Neural progenitor cell (in vitro differentiated cells): ENCODE results near the gene RAPGEF4. TPM values are rescaled to one million over a fixed set of nuclear protein-coding genes. Genes with fewer than 3 reads are reported as not detected.

Experiments
- DNase-seq: peaks from one replicate; pipeline ENCODE4 v3.0.0-alpha.2; 2016; ENCODE audit warnings: low spot score
- H2AFZ ChIP-seq: fragments of 200-600 bp; sonication (generic); replicated peaks from 2 replicates; pipeline ENCODE4 v1.6.1; 2016; ENCODE audit warnings: antibody characterized with exemption
- H3F3A ChIP-seq: fragments of 200-600 bp; sonication (generic); 2 replicates; pipeline ENCODE4 v1.6.1; 2016; ENCODE audit warnings: antibody characterized with exemption, low read depth
- H3K27ac ChIP-seq: fragments of 200-600 bp; sonication (generic); 2 replicates; pipeline ENCODE4 v1.5.1; 2016; ENCODE audit warnings: mild to moderate bottlenecking
- H3K27me3 ChIP-seq: fragments of 200-600 bp; sonication (generic); 2 replicates; pipeline ENCODE4 v1.6.1; 2016; ENCODE audit warnings: mild to moderate bottlenecking, moderate library complexity
- H3K36me3 ChIP-seq: fragments of 200-600 bp; sonication (generic); 2 replicates; pipeline ENCODE4 v1.5.1; 2016
- H3K4me1 ChIP-seq: fragments of 200-600 bp; sonication (generic); 2 replicates; pipeline ENCODE4 v1.6.1; 2016; ENCODE audit warnings: mixed run types
- H3K4me2 ChIP-seq: fragments of 200-600 bp; sonication (generic); 2 replicates; pipeline ENCODE4 v1.6.1; 2016
- H3K4me3 ChIP-seq: fragments of 200-600 bp; sonication (generic); 2 replicates; pipeline ENCODE4 v1.5.1; 2016
- H3K79me2 ChIP-seq: fragments of 200-600 bp; sonication (generic); 2 replicates; pipeline ENCODE4 v1.6.1; 2016; ENCODE audit warnings: low read depth
- H3K9ac ChIP-seq: fragments of 200-600 bp; sonication (generic); 2 replicates; pipeline ENCODE4 v1.6.1; 2016
- H3K9me3 ChIP-seq: fragments of 200-600 bp; sonication (generic); 2 replicates; pipeline ENCODE4 v1.5.1; 2016; ENCODE audit warnings: low read depth
- H4K20me1 ChIP-seq: fragments of 200-600 bp; sonication (generic); 2 replicates; pipeline ENCODE4 v1.6.1; 2016; ENCODE audit warnings: low read depth
- H3K27ac Mint-ChIP-seq: 3 replicates; pipeline ENCODE4 v1.8.0; 2021; ENCODE audit warnings: mixed read lengths
- H3K27me3 Mint-ChIP-seq: 2 replicates; pipeline ENCODE4 v1.8.0; 2022; ENCODE audit warnings: low read depth, mild to moderate bottlenecking, inconsistent platforms, moderate library complexity, mixed read lengths; ENCODE audit not compliant: insufficient read depth
- H3K36me3 Mint-ChIP-seq: 3 replicates; pipeline ENCODE4 v1.8.0; 2021; ENCODE audit warnings: mixed read lengths
- H3K4me1 Mint-ChIP-seq: 3 replicates; pipeline ENCODE4 v1.8.0; 2021; ENCODE audit warnings: mixed read lengths
- H3K4me3 Mint-ChIP-seq: 3 replicates; pipeline ENCODE4 v1.8.0; 2021; ENCODE audit warnings: mild to moderate bottlenecking, moderate library complexity, mixed read lengths
- H3K9me3 Mint-ChIP-seq: 3 replicates; pipeline ENCODE4 v1.8.0; 2020; ENCODE audit warnings: mixed read lengths
- EZH2 ChIP-seq: fragments of 200-600 bp; sonication (generic); IDR thresholded peaks from 2 replicates; pipeline ENCODE4 v1.6.1; 2017; ENCODE audit warnings: antibody characterized with exemption, mild to moderate bottlenecking, moderate library complexity
- EZH2phosphoT487 ChIP-seq: fragments of 200-600 bp; sonication (generic); IDR thresholded peaks from 2 replicates; pipeline ENCODE4 v1.6.1; 2017; ENCODE audit warnings: antibody characterized with exemption
- total RNA-seq: library from RNA; depleted of rRNA; stranded (reverse); fragments of >200 nt; gene quantifications from 2 replicates; pipeline ENCODE4 v1.2.3, GENCODE V29; 2015; ENCODE audit warnings: low replicate concordance
- TF ChIP-seq, protein P1 (sequence below): fragments of 200-600 bp; sonication (generic); IDR thresholded peaks from 2 replicates; pipeline ENCODE4 v1.5.1; 2017; ENCODE audit warnings: antibody characterized with exemption, mild to moderate bottlenecking

The RAPGEF4 gene
- total RNA-seq, 1 donor from 2014 or later, result 1.8 TPM

DNA sequence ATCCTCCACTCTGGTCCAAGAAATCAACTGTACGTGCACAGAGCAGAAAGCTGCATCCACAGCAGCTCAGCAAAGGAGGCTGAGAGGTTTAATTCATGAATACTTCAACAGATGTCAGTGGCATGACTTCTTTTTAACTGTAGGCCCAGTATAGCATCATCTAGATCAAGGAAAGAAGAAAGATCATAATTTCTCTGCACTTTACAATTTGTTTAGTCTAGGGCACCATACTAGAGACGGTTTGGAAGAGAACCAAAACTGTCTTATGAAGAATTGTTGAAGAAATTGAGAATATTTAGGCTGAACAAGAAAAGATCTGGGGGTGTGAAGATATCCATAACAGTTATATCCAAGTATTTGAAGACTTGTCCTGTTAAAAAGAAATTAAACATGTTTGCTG lies 309.5 kb downstream of the RAPGEF4 start:
- Histone ChIP-seq H3K27me3 (no peaks in the 10 kb centered on the region), H2AFZ (no peak overlapping the region), H3K4me3 (no peak overlapping the region), H3K4me1 (peaks cover 10% of the 10 kb centered on the region), H3K4me2 (no peak overlapping the region), H3F3A (no peaks in the 10 kb centered on the region), H3K9me3 (no peaks in the 10 kb centered on the region), H3K79me2 (no peaks in the 10 kb centered on the region), H4K20me1 (no peaks in the 10 kb centered on the region), H3K36me3 (no peaks in the 10 kb centered on the region), H3K27ac (no peak overlapping the region), H3K9ac (no peak overlapping the region)
- H3K27ac Mint-ChIP-seq, result no peak overlapping the region
- H3K4me1 Mint-ChIP-seq, result peaks cover 11% of the 10 kb centered on the region
- TF ChIP-seq EZH2, result no peak
- peaks cover 2% of the 10 kb centered on the region for H3K27me3 Mint-ChIP-seq
- no peaks in the 10 kb centered on the region for H3K9me3 Mint-ChIP-seq
- no peaks in the 10 kb centered on the region for H3K36me3 Mint-ChIP-seq
- no peak for DNase-seq
- H3K4me3 Mint-ChIP-seq, result no peak overlapping the region

DNA sequence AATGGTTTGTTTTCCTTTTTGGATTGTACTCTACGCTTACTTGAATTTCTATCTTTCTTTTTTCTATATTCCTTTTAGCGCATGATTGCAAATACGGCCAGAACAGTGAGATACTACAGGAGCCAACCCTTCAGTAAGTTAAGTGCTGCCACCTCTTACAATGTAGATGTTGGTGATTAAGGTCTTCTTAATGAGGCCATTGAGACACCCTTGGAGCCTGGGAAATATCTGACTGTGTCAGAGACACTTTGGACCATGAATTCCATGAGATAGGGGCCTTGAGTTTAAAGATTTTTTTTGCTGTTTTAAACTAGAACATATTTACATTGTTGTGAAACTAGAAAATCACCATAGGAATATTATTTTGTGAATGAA lies 312.9 kb downstream of the RAPGEF4 start:
- no peak overlapping the region for H3K27ac Mint-ChIP-seq
- Histone ChIP-seq H3K4me1 (peaks cover 10% of the 10 kb centered on the region), H4K20me1 (no peaks in the 10 kb centered on the region), H2AFZ (no peak overlapping the region), H3K9me3 (no peaks in the 10 kb centered on the region), H3K36me3 (no peaks in the 10 kb centered on the region), H3K27ac (no peak overlapping the region), H3F3A (no peaks in the 10 kb centered on the region), H3K4me2 (no peak overlapping the region), H3K9ac (no peak overlapping the region), H3K4me3 (no peak overlapping the region), H3K27me3 (no peaks in the 10 kb centered on the region), H3K79me2 (no peaks in the 10 kb centered on the region)
- H3K4me1 Mint-ChIP-seq, result peaks cover 11% of the 10 kb centered on the region
- H3K27me3 Mint-ChIP-seq, result peaks cover 2% of the 10 kb centered on the region
- no peak overlapping the region for H3K4me3 Mint-ChIP-seq
- H3K9me3 Mint-ChIP-seq, result no peaks in the 10 kb centered on the region
- TF ChIP-seq EZH2, result no peak
- TF ChIP-seq EZH2phosphoT487, result no peak
- TF ChIP-seq, protein P1, sequence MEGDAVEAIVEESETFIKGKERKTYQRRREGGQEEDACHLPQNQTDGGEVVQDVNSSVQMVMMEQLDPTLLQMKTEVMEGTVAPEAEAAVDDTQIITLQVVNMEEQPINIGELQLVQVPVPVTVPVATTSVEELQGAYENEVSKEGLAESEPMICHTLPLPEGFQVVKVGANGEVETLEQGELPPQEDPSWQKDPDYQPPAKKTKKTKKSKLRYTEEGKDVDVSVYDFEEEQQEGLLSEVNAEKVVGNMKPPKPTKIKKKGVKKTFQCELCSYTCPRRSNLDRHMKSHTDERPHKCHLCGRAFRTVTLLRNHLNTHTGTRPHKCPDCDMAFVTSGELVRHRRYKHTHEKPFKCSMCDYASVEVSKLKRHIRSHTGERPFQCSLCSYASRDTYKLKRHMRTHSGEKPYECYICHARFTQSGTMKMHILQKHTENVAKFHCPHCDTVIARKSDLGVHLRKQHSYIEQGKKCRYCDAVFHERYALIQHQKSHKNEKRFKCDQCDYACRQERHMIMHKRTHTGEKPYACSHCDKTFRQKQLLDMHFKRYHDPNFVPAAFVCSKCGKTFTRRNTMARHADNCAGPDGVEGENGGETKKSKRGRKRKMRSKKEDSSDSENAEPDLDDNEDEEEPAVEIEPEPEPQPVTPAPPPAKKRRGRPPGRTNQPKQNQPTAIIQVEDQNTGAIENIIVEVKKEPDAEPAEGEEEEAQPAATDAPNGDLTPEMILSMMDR, result no peak
- H3K36me3 Mint-ChIP-seq, result no peaks in the 10 kb centered on the region
- no peak for DNase-seq

DNA sequence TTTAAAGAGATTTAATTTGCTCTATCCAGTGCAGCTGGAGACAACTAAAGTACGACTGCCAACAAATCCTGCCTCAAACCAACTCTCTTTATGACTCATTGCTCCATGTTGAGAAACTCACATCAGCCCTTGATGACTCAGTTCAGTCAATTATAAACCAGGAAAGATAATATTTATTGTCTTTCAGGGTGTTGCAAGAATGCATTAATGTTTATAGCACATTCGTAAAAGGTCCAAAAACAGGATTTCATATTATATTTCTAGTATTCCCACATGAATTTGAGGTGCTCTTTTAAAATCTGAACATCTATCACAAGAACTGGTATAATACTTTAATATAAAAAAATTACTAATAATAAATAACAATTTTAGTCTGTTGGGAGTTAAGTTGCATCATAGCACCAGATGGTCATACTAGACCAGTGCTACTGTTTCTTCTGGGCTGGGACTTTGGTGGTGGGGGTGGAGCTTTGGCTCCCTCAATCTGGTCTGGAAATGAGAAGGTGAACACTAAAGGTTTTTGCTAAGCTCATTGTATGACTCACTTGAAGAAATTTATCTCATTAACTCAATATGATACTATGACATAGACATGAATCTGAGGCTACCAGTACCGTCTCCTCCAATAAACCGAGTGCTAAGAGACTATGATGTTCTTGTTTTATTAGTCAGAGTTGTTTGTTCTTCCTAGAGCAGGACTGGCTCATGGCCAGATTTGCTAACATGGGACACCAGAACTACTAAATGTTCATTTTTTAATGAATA lies 313.4 kb downstream of the RAPGEF4 start:
- Mint-ChIP-seq H3K4me3 (no peak overlapping the region), H3K27ac (no peak overlapping the region), H3K27me3 (peaks cover 2% of the 10 kb centered on the region), H3K9me3 (no peaks in the 10 kb centered on the region), H3K4me1 (peaks cover 11% of the 10 kb centered on the region), H3K36me3 (no peaks in the 10 kb centered on the region)
- no peaks in the 10 kb centered on the region for H3K79me2 ChIP-seq
- no peak overlapping the region for H3K27ac ChIP-seq
- DNase-seq, result no peak
- H2AFZ ChIP-seq, result no peak overlapping the region
- no peak overlapping the region for H3K4me3 ChIP-seq
- peaks cover 10% of the 10 kb centered on the region for H3K4me1 ChIP-seq
- H3K9ac ChIP-seq, result no peak overlapping the region
- TF ChIP-seq EZH2phosphoT487, result no peak
- TF ChIP-seq EZH2, result no peak
- TF ChIP-seq, protein P1, result no peak
- no peaks in the 10 kb centered on the region for H3K9me3 ChIP-seq
- H4K20me1 ChIP-seq, result no peaks in the 10 kb centered on the region
- no peaks in the 10 kb centered on the region for H3F3A ChIP-seq
- H3K36me3 ChIP-seq, result no peaks in the 10 kb centered on the region
- no peaks in the 10 kb centered on the region for H3K27me3 ChIP-seq
- H3K4me2 ChIP-seq, result no peak overlapping the region

DNA sequence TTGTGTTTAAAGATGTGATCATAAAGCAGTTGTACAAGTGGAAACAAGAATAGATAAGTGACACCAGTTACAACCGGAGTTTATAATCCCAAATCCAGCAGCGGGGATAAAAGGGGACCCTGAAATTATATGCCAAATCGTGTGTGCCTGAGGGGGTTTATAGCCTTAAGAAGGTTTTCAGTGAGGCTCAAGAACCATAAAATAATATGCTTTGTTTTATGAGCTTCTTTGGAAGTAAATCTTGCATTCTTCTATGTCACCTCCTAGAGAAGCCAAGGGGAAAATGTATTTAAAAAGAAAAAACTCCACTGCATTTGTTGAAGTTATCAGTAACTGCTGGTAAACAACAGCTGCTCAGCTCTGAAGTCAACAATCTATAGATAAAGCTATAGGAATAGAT lies 314.2 kb downstream of the RAPGEF4 start:
- no peaks in the 10 kb centered on the region for H3K27me3 Mint-ChIP-seq
- H3K9me3 Mint-ChIP-seq, result no peaks in the 10 kb centered on the region
- no peaks in the 10 kb centered on the region for H3K79me2 ChIP-seq
- peaks cover 11% of the 10 kb centered on the region for H3K4me1 Mint-ChIP-seq
- H3K4me3 ChIP-seq, result no peak overlapping the region
- TF ChIP-seq EZH2, result no peak
- no peak for TF ChIP-seq EZH2phosphoT487
- TF ChIP-seq, protein P1, result no peak
- H3K27ac ChIP-seq, result no peak overlapping the region
- H3K4me2 ChIP-seq, result no peak overlapping the region
- H3K36me3 Mint-ChIP-seq, result no peaks in the 10 kb centered on the region
- no peak overlapping the region for H2AFZ ChIP-seq
- H3K27me3 ChIP-seq, result no peaks in the 10 kb centered on the region
- H3K27ac Mint-ChIP-seq, result no peak overlapping the region
- no peaks in the 10 kb centered on the region for H3F3A ChIP-seq
- H3K4me1 ChIP-seq, result peaks cover 10% of the 10 kb centered on the region
- H3K4me3 Mint-ChIP-seq, result no peak overlapping the region
- H3K9ac ChIP-seq, result no peak overlapping the region
- no peaks in the 10 kb centered on the region for H3K9me3 ChIP-seq
- H3K36me3 ChIP-seq, result no peaks in the 10 kb centered on the region
- no peak for DNase-seq
- H4K20me1 ChIP-seq, result no peaks in the 10 kb centered on the region
